ENCODE data around the gene SERPINB10.

The SERPINB10 gene

GRCh38 chr18:63882333-63883141 lies 25.2 kb upstream of the SERPINB10 start:
- no peak overlapping the region for H3K27ac ChIP-seq
- no peak for TF ChIP-seq ZFX (IDR thresholded peaks at IDR 0.05; ENCODE audit: borderline replicate concordance)
- TF ChIP-seq CTCF (IDR thresholded peaks at IDR 0.05) = no peak

GRCh38 chr18:63883617-63884016 lies 24.1 kb upstream of the SERPINB10 start:
- TF ChIP-seq ZFX (IDR thresholded peaks at IDR 0.05; ENCODE audit: borderline replicate concordance) (no peak), CTCF (IDR thresholded peaks at IDR 0.05) (no peak)
- no peak overlapping the region for H3K27ac ChIP-seq

GRCh38 chr18:63887424-63887823 lies 20.3 kb upstream of the SERPINB10 start, which contains the start of gene SERPINB2:
TSS of gene SERPINB2 (plus strand) at chr18:63887705. CDS start at chr18:63891445, 3,740 bp downstream.
- TF ChIP-seq ZFX (IDR thresholded peaks at IDR 0.05; ENCODE audit: borderline replicate concordance) (no peak), CTCF (IDR thresholded peaks at IDR 0.05) (no peak)
- no peak within 1 kb of the TSS for H3K27ac ChIP-seq

DNA sequence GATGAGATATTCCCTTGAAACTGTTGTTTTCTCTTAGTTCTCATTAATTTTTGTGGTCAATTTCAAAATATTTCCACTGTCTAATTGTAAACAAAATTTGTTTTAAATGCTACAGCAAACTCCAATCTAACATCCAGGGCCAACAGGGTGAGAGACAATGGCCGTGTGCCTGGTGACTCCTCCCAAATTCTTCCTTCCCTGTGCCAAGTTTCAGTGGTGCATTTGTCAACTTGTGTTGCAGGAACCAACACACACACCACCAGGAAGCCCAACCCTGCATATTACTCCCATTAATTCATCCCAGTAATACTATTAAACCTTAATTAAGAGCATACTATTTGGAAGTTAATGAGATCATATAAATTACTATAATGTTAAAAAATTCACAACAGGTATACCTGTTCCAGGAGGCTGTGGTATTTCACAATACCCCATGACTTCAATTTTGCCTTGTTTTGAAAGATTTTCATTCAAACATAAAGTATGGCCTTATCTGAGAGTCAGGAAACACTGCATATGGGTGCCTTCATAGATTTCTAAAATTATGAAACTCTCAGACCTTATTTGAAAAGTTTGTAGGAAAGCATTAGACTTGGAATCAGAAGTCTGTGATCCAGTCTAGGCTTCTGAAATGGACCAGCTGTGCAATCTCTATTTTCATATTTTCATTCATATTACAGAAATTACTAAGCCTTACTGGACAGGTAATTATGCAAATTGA lies 19.1 kb upstream of the SERPINB10 start:
- no peak overlapping the region for H3K27ac ChIP-seq
- TF ChIP-seq CTCF (IDR thresholded peaks at IDR 0.05) = no peak
- TF ChIP-seq ZFX (IDR thresholded peaks at IDR 0.05; ENCODE audit: borderline replicate concordance) = no peak

- TF ChIP-seq CTCF (IDR thresholded peaks at IDR 0.05) (no peak), ZFX (IDR thresholded peaks at IDR 0.05; ENCODE audit: borderline replicate concordance) (no peak)
- H3K27ac ChIP-seq = no peak overlapping the region
Measured at GRCh38 chr18:63889626-63890025, 18.1 kb upstream of the SERPINB10 start.

DNA sequence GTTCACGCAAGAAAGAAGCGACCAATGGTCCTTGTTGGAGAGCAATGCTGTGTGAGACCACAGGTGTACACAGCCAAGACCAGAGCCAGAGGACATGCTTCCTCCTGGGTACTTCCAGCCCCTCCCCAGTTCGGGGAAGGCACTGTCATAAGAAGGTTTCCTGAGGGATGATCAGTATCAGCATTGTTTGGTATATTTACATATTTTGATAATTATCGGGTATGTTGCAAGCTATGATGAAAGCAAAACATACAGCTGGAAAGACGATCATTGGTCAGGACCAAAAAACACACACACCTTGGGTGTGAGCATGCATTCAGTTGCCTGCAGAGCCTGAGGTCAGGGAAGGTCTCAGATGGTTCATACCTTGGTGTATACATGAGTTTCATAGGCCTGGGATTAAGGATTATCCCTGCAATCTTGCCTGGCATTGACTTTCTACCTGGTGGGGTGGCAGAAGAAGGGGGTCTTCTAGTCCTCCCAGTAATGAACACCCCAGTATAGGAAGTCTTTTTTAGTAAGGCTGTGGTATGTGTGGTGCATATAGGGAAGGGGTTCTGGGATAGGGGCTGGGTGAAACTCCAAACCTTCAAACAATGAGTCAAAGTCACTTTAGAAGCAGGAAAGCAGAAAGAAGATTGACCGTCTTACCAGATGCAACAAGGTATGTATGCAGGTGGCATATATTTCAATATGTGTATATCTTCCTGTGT lies 17.4 kb upstream of the SERPINB10 start:
- H3K27ac ChIP-seq = no peak overlapping the region
- no peak for TF ChIP-seq ZFX (IDR thresholded peaks at IDR 0.05; ENCODE audit: borderline replicate concordance)
- no peak for TF ChIP-seq CTCF (IDR thresholded peaks at IDR 0.05)

All from 22Rv1 (cell line).